Measurements from ENCODE around the gene MRPS18A.

The MRPS18A gene

GRCh38 chr6:43695967-43696291 is 8.3 kb upstream of the MRPS18A start:
- DNase-seq: no peak

- DNase-seq: no peak
Measured at GRCh38 chr6:43695215-43695966, 7.8 kb upstream of the MRPS18A start.

GRCh38 chr6:43689421-43689820 is 1.8 kb upstream of the MRPS18A start:
- no peak for DNase-seq

- no peak for DNase-seq
Measured at GRCh38 chr6:43687079-43687436, 533 bp downstream of the MRPS18A start.

- no peak for DNase-seq
Measured at GRCh38 chr6:43683708-43684455, 3.7 kb downstream of the MRPS18A start.

- no peak for DNase-seq
Measured at GRCh38 chr6:43682724-43683429, 4.7 kb downstream of the MRPS18A start.

- DNase-seq: no peak
Measured at GRCh38 chr6:43681303-43681702, 6.3 kb downstream of the MRPS18A start.

- no peak for DNase-seq
Measured at GRCh38 chr6:43680308-43681200, 7.0 kb downstream of the MRPS18A start.

GRCh38 chr6:43679057-43679456 is 8.5 kb downstream of the MRPS18A start:
- no peak for DNase-seq

GRCh38 chr6:43678341-43678740 is 9.2 kb downstream of the MRPS18A start:
- no peak for DNase-seq

GRCh38 chr6:43677759-43678158 is 9.8 kb downstream of the MRPS18A start:
- no peak for DNase-seq

- DNase-seq: no peak
Measured at GRCh38 chr6:43676962-43677606, 10.5 kb downstream of the MRPS18A start.

- no peak for DNase-seq
Measured at GRCh38 chr6:43674921-43675320, 12.7 kb downstream of the MRPS18A start.

- no peak for DNase-seq
Measured at GRCh38 chr6:43674291-43674690, 13.3 kb downstream of the MRPS18A start.

GRCh38 chr6:43673444-43674084 is 14.0 kb downstream of the MRPS18A start:
- DNase-seq: no peak

- DNase-seq: no peak
Measured at GRCh38 chr6:43671801-43672690, 15.5 kb downstream of the MRPS18A start.

- no peak for DNase-seq
Measured at GRCh38 chr6:43671011-43671800, 16.4 kb downstream of the MRPS18A start.

- DNase-seq: no peak
Measured at GRCh38 chr6:43670623-43670986, 17.0 kb downstream of the MRPS18A start.

GRCh38 chr6:43669922-43670622 is 17.5 kb downstream of the MRPS18A start:
- DNase-seq: no peak

All from GOT3 (cell line).